Loucy (cell line): ENCODE data around the gene SPEF1.

ENCODE experiments used
- H2AFZ ChIP-seq: fragments of 200-600 bp; sonication (generic); 2 replicates; pipeline ENCODE4 v1.6.0; 2016; ENCODE audit warnings: antibody characterized with exemption, mild to moderate bottlenecking, low read length, moderate library complexity
- H3F3A ChIP-seq: fragments of 200-600 bp; 2 replicates; pipeline ENCODE4 v1.6.0; 2016; ENCODE audit warnings: antibody characterized with exemption, low read depth, mild to moderate bottlenecking
- H3K27me3 ChIP-seq: fragments of 200-600 bp; sonication (generic); 2 replicates; pipeline ENCODE4 v1.6.1; 2014; ENCODE audit warnings: low read length, mild to moderate bottlenecking; ENCODE audit not compliant: insufficient read depth, poor library complexity, severe bottlenecking
- H3K36me3 ChIP-seq: fragments of 200-600 bp; sonication (generic); 2 replicates; pipeline ENCODE4 v1.6.1; 2016; ENCODE audit warnings: low read length; ENCODE audit not compliant: insufficient read depth
- H3K4me1 ChIP-seq: fragments of 200-600 bp; sonication (generic); 2 replicates; pipeline ENCODE4 v1.5.1; 2014; ENCODE audit warnings: low read length, mild to moderate bottlenecking; ENCODE audit not compliant: insufficient read depth, poor library complexity, severe bottlenecking
- H3K4me2 ChIP-seq: fragments of 200-600 bp; sonication (generic); 2 replicates; pipeline ENCODE4 v1.6.0; 2014; ENCODE audit warnings: antibody characterized with exemption, low read length, low read depth, mild to moderate bottlenecking; ENCODE audit not compliant: poor library complexity, severe bottlenecking
- H3K4me3 ChIP-seq: fragments of 200-600 bp; sonication (generic); 2 replicates; pipeline ENCODE4 v1.5.1; 2014; ENCODE audit warnings: low read length, mild to moderate bottlenecking, mixed read lengths; ENCODE audit not compliant: poor library complexity, severe bottlenecking
- H3K79me2 ChIP-seq: fragments of 200-600 bp; sonication (generic); 2 replicates; pipeline ENCODE4 v1.6.1; 2014; ENCODE audit warnings: low read length; ENCODE audit not compliant: insufficient read depth
- H3K9ac ChIP-seq: fragments of 200-600 bp; sonication (generic); 2 replicates; pipeline ENCODE4 v1.6.0; 2014; ENCODE audit warnings: mild to moderate bottlenecking, low read depth, low read length, moderate library complexity; ENCODE audit not compliant: poor library complexity, severe bottlenecking
- H3K9me2 ChIP-seq: fragments of 200-600 bp; sonication (generic); replicated peaks from 2 replicates; pipeline ENCODE4 v1.6.1; 2016; ENCODE audit warnings: low read depth, low read length, mixed read lengths
- H3K9me3 ChIP-seq: fragments of 200-600 bp; sonication (generic); 2 replicates; pipeline ENCODE4 v1.6.1; 2014; ENCODE audit warnings: mild to moderate bottlenecking, antibody characterized with exemption, low read length, low read depth; ENCODE audit not compliant: insufficient read depth
- H4K20me1 ChIP-seq: fragments of 200-600 bp; sonication (generic); 2 replicates; pipeline ENCODE4 v1.6.0; 2014; ENCODE audit warnings: antibody characterized with exemption, low read length, mild to moderate bottlenecking; ENCODE audit not compliant: insufficient read depth, poor library complexity, severe bottlenecking
- CTCF ChIP-seq: fragments of 200-600 bp; sonication (generic); conservative IDR thresholded peaks from 2 replicates; pipeline ENCODE4 v1.5.1; 2014; ENCODE audit warnings: mild to moderate bottlenecking, antibody characterized with exemption, low read length
- EZH2phosphoT487 ChIP-seq: fragments of 200-600 bp; IDR thresholded peaks from 2 replicates; pipeline ENCODE4 v1.6.1; 2018; ENCODE audit warnings: antibody characterized with exemption, mild to moderate bottlenecking, moderate library complexity, borderline replicate concordance

The SPEF1 gene

DNA sequence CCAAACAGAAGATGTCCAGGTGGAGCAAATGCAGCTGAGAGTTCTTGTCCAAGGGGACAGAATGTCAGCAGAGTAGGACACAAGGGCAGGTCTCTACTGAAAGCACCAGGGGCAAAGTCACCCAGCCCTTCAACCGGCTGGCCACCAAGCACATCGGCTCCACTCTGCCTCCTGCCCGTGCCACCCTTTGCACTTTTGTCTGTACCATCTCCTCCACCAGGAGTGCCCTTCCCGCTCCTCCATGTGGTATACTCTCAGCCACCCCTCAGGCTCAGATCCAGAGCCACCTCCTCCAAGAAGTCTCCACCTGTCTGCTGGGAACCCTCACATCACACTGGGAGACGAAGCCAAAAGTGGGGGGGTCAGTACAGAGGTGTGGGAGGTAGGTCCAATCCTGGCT lies 52.9 kb downstream of the SPEF1 start:
- TF ChIP-seq EZH2phosphoT487 (no peak), CTCF (no peak)
- no peak overlapping the region for H3K4me2 ChIP-seq
- H3K9ac ChIP-seq: no peak overlapping the region

More for the DNA sequence above, 52.9 kb downstream of the SPEF1 start:
- H2AFZ ChIP-seq: peak overlapping the region; percentile 56; the same call in 1 of the 2 replicates
- H3K9me2 ChIP-seq: no peaks in the 10 kb centered on the region
- no peaks in the 10 kb centered on the region for H4K20me1 ChIP-seq
- no peaks in the 10 kb centered on the region for H3K27me3 ChIP-seq
- H3F3A ChIP-seq: no peaks in the 10 kb centered on the region
- H3K79me2 ChIP-seq: no peaks in the 10 kb centered on the region
- no peaks in the 10 kb centered on the region for H3K36me3 ChIP-seq
- H3K4me3 ChIP-seq: no peak overlapping the region
- peaks cover 3% of the 10 kb centered on the region for H3K4me1 ChIP-seq
- no peaks in the 10 kb centered on the region for H3K9me3 ChIP-seq
